ENCODE data around the gene UNC80. TPM values are rescaled to one million over a fixed set of nuclear protein-coding genes. Genes with fewer than 3 reads are reported as not detected.

UNC80 gene
- total RNA-seq, 1 experiment from 2014 or later, result not detected

DNA sequence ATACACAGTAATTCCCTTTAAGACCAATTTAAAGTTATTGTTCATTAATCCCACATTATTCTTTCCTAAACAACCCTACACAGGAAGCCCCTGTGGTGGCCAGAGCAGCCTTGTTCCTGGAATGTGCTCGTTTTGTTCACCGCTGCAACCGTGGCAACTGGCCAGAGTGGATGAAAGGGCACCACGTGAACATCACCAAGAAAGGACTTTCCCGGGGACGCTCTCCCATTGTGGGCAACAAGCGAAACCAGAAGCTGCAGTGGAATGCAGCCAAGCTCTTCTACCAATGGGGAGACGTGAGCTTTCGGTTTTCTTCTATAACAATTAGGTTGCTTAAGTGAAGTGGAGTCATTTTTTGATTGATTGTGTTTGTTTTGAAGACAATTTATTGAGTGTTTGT, 101.0 kb downstream of the UNC80 start:
- Histone ChIP-seq H3K9me3 (ENCODE audit: insufficient read depth, low read depth) (no peaks in the 10 kb centered on the region), H3K4me2 (peak overlapping the region; percentile 32; the same call in 1 of the 2 replicates), H3K27me3 (ENCODE audit: insufficient read depth, low read depth) (no peaks in the 10 kb centered on the region), H3K4me3 (no peak overlapping the region), H2AFZ (peak overlapping the region; percentile 22; the same call in 1 of the 2 replicates), H3K9me2 (ENCODE audit: insufficient read depth) (no peaks in the 10 kb centered on the region), H3F3A (ENCODE audit: insufficient read depth, low read depth) (no peaks in the 10 kb centered on the region), H3K4me1 (replicated peaks; ENCODE audit: insufficient read depth) (peaks cover 6% of the 10 kb centered on the region; the same call in 1 of the 2 replicates), H4K20me1 (ENCODE audit: insufficient read depth) (no peaks in the 10 kb centered on the region), H3K79me2 (ENCODE audit: low read depth) (no peaks in the 10 kb centered on the region), H3K27ac (no peak overlapping the region), H3K36me3 (ENCODE audit: low read depth) (no peaks in the 10 kb centered on the region)
- ChIA-PET CTCF (no interaction called here), POLR2A (ENCODE audit: unreplicated experiment) (interaction anchor here (0.6 kb wide), 1 partner anchor 89 kb away, joined by 4 read pairs; no protein-coding TSS in a partner anchor)
- no TSS peak for BruUV-seq (replicated peaks)
- peak; percentile 35 to 72 for DNase-seq
- no peak for TF ChIP-seq EZH2 (IDR thresholded peaks at IDR 0.05; ENCODE audit: low read depth)
- TF ChIP-seq, protein P1, sequence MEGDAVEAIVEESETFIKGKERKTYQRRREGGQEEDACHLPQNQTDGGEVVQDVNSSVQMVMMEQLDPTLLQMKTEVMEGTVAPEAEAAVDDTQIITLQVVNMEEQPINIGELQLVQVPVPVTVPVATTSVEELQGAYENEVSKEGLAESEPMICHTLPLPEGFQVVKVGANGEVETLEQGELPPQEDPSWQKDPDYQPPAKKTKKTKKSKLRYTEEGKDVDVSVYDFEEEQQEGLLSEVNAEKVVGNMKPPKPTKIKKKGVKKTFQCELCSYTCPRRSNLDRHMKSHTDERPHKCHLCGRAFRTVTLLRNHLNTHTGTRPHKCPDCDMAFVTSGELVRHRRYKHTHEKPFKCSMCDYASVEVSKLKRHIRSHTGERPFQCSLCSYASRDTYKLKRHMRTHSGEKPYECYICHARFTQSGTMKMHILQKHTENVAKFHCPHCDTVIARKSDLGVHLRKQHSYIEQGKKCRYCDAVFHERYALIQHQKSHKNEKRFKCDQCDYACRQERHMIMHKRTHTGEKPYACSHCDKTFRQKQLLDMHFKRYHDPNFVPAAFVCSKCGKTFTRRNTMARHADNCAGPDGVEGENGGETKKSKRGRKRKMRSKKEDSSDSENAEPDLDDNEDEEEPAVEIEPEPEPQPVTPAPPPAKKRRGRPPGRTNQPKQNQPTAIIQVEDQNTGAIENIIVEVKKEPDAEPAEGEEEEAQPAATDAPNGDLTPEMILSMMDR (conservative IDR thresholded peaks at IDR 0.05), result no peak
- intact Hi-C loops (cut with micrococcal nuclease; ENCODE audit: unreplicated experiment), result no loop called here

DNA sequence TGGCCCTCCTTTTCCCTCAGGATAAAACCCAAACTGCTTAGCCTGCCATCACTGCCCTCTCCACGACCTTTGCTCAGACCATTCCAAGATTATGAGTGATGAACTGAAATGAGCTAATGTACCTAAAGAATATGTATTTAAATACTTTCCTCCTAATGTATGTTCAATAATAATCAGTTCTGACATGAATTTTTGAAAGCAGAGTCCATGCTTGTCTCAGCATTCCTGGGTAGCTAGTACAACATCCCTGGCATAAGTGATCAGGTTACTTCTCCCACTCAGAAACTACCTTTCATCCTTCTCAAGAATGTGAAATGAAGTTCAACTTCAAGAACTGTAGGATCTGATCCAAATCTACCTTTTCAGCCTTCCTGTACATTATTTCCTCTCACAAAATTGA, 103.6 kb downstream of the UNC80 start:
- Histone ChIP-seq H3K27me3 (ENCODE audit: insufficient read depth, low read depth) (no peaks in the 10 kb centered on the region), H3K36me3 (ENCODE audit: low read depth) (no peaks in the 10 kb centered on the region), H3K4me1 (replicated peaks; ENCODE audit: insufficient read depth) (peaks cover 6% of the 10 kb centered on the region; the same call in 1 of the 2 replicates), H3K4me2 (no peak overlapping the region), H3F3A (ENCODE audit: insufficient read depth, low read depth) (no peaks in the 10 kb centered on the region), H3K27ac (no peak overlapping the region), H4K20me1 (ENCODE audit: insufficient read depth) (no peaks in the 10 kb centered on the region), H2AFZ (no peak overlapping the region), H3K79me2 (ENCODE audit: low read depth) (no peaks in the 10 kb centered on the region), H3K4me3 (no peak overlapping the region), H3K9me2 (ENCODE audit: insufficient read depth) (no peaks in the 10 kb centered on the region), H3K9me3 (ENCODE audit: insufficient read depth, low read depth) (no peaks in the 10 kb centered on the region)
- TF ChIP-seq, protein P1 (conservative IDR thresholded peaks at IDR 0.05), result no peak
- TF ChIP-seq EZH2 (IDR thresholded peaks at IDR 0.05; ENCODE audit: low read depth), result no peak
- ChIA-PET POLR2A (ENCODE audit: unreplicated experiment) (no interaction called here), CTCF (no interaction called here)
- BruUV-seq (replicated peaks), result no TSS peak
- no peak for DNase-seq
- intact Hi-C loops (cut with micrococcal nuclease; ENCODE audit: unreplicated experiment), result no loop called here

DNA sequence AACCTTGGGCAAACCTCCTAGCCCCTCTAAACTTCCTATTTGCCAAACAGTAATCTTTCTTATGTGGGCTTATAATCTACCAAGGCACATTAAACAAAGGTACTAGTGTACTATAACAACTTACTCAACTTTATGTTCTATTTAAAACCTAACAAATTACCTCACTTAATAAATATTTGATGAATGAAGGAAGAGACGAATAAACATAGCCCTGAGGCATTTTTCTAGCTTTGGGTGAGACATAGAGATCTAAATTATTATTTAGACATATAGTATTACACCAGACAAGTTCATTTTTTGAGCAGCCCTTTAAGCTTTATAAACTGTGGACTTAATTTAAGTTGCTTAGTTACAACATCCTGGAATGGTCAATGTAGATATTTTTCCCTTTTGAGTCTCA, 104.6 kb downstream of the UNC80 start:
- TF ChIP-seq EZH2 (IDR thresholded peaks at IDR 0.05; ENCODE audit: low read depth), result no peak
- TF ChIP-seq, protein P1 (conservative IDR thresholded peaks at IDR 0.05), result no peak
- Histone ChIP-seq H3K79me2 (ENCODE audit: low read depth) (no peaks in the 10 kb centered on the region), H3K27ac (no peak overlapping the region), H3K27me3 (ENCODE audit: insufficient read depth, low read depth) (no peaks in the 10 kb centered on the region), H3K4me3 (no peak overlapping the region), H3F3A (ENCODE audit: insufficient read depth, low read depth) (no peaks in the 10 kb centered on the region), H4K20me1 (ENCODE audit: insufficient read depth) (no peaks in the 10 kb centered on the region), H3K36me3 (ENCODE audit: low read depth) (no peaks in the 10 kb centered on the region), H3K4me2 (0 out of 2 replicates have a peak overlapping the region, but pooled peaks have one; percentile 11), H2AFZ (no peak overlapping the region), H3K4me1 (replicated peaks; ENCODE audit: insufficient read depth) (peaks cover 6% of the 10 kb centered on the region; the same call in 1 of the 2 replicates), H3K9me2 (ENCODE audit: insufficient read depth) (no peaks in the 10 kb centered on the region), H3K9me3 (ENCODE audit: insufficient read depth, low read depth) (no peaks in the 10 kb centered on the region)
- CTCF ChIA-PET, result no interaction called here
- no TSS peak for BruUV-seq (replicated peaks)
- POLR2A ChIA-PET (ENCODE audit: unreplicated experiment), result no interaction called here
- intact Hi-C loops (cut with micrococcal nuclease; ENCODE audit: unreplicated experiment), result no loop called here
- peak in 1 of 2 experiments; percentile 38 for DNase-seq

All from PC-9 (cell line).